MM.1S (cell line): Measurements from ENCODE around the gene MMP3.
"Not testable (repeated sequence)": the region's sequence is repeated elsewhere in the genome, so short reads cannot be mapped to it uniquely, and the experiment has no call there.

Source experiments
- DNase-seq: peaks from one replicate; pipeline ENCODE4 v3.0.0-alpha.2; 2015
- H2AFZ ChIP-seq: fragments of 300-600 bp; sonication (generic); 2 replicates; pipeline ENCODE4 v1.6.0; 2016; ENCODE audit warnings: antibody characterized with exemption, low read length
- H3F3A ChIP-seq: fragments of 300-600 bp; sonication (generic); 2 replicates; pipeline ENCODE4 v1.6.1; 2016; ENCODE audit warnings: mild to moderate bottlenecking, antibody characterized with exemption, low read length, moderate library complexity, mixed read lengths; ENCODE audit not compliant: insufficient read depth
- H3K27ac ChIP-seq: fragments of 300-600 bp; sonication (generic); 2 replicates; pipeline ENCODE4 v1.5.1; 2016; ENCODE audit warnings: mild to moderate bottlenecking, low read length
- H3K27me3 ChIP-seq: fragments of 300-600 bp; sonication (generic); replicated peaks from 2 replicates; pipeline ENCODE4 v1.6.0; 2016; ENCODE audit warnings: low read length; ENCODE audit not compliant: insufficient read depth
- H3K36me3 ChIP-seq: fragments of 300-600 bp; sonication (generic); replicated peaks from 2 replicates; pipeline ENCODE4 v1.6.1; 2016; ENCODE audit warnings: mild to moderate bottlenecking, low read length, mixed read lengths; ENCODE audit not compliant: insufficient read depth
- H3K4me1 ChIP-seq: fragments of 300-600 bp; sonication (generic); 2 replicates; pipeline ENCODE4 v1.6.1; 2016; ENCODE audit warnings: low read length, mixed read lengths
- H3K4me2 ChIP-seq: fragments of 300-600 bp; sonication (generic); 2 replicates; pipeline ENCODE4 v1.6.0; 2016; ENCODE audit warnings: low read depth, low read length
- H3K4me3 ChIP-seq: fragments of 300-600 bp; sonication (generic); 2 replicates; pipeline ENCODE4 v1.5.1; 2016; ENCODE audit warnings: low read length, mixed read lengths
- H3K79me2 ChIP-seq: fragments of 300-600 bp; sonication (generic); 2 replicates; pipeline ENCODE4 v1.6.1; 2016; ENCODE audit warnings: mixed run types, low read length, mixed read lengths
- H3K9ac ChIP-seq: fragments of 300-600 bp; sonication (generic); 2 replicates; pipeline ENCODE4 v1.6.1; 2016; ENCODE audit warnings: low read length, mixed read lengths
- H3K9me2 ChIP-seq: fragments of 300-600 bp; sonication (generic); replicated peaks from 2 replicates; pipeline ENCODE4 v1.6.1; 2016; ENCODE audit warnings: mild to moderate bottlenecking, low read length, mixed read lengths; ENCODE audit not compliant: insufficient read depth
- H3K9me3 ChIP-seq: fragments of 300-600 bp; sonication (generic); replicated peaks from 2 replicates; pipeline ENCODE4 v1.6.1; 2016; ENCODE audit warnings: mild to moderate bottlenecking, low read length, mixed read lengths; ENCODE audit not compliant: insufficient read depth
- H4K20me1 ChIP-seq: fragments of 300-600 bp; sonication (generic); 2 replicates; pipeline ENCODE4 v1.6.1; 2016; ENCODE audit warnings: mild to moderate bottlenecking, low read length, moderate library complexity, mixed read lengths; ENCODE audit not compliant: insufficient read depth
- EZH2 ChIP-seq: fragments of 300-600 bp; sonication (generic); optimal IDR thresholded peaks from 2 replicates; pipeline ENCODE3; 2017; ENCODE audit warnings: low read depth, mild to moderate bottlenecking, antibody characterized with exemption, low read length, mixed read lengths
- EZH2phosphoT487 ChIP-seq: fragments of 300-600 bp; sonication (generic); IDR thresholded peaks from 2 replicates; pipeline ENCODE4 v1.6.1; 2018; ENCODE audit warnings: antibody characterized with exemption, low read length
- TF ChIP-seq, protein P1 (sequence below): fragments of 300-600 bp; sonication (generic); IDR thresholded peaks from 2 replicates; pipeline ENCODE4 v1.5.1; 2016; ENCODE audit warnings: antibody characterized with exemption, low read length, mixed read lengths

MMP3 gene

GRCh38 chr11:102874852-102875251 lies 31.4 kb upstream of the MMP3 start, which contains the start of gene MMP12:
Gene MMP12 (minus strand): TSS chr11:102874982. CDS start chr11:102874937, 45 bp downstream.
- no peak for DNase-seq
- Histone ChIP-seq H3K79me2 (no peaks in the 10 kb centered on the region), H3K4me1 (no peaks in the 10 kb centered on the region), H3K4me3 (no peak within 1 kb of the TSS), H3K9me3 (no peaks in the 10 kb centered on the region), H3F3A (no peaks in the 10 kb centered on the region), H3K4me2 (no peak within 1 kb of the TSS), H3K9me2 (no peaks in the 10 kb centered on the region), H2AFZ (no peak within 1 kb of the TSS), H3K36me3 (no peaks in the 10 kb centered on the region), H3K9ac (no peak within 1 kb of the TSS), H3K27ac (no peak within 1 kb of the TSS), H4K20me1 (no peaks in the 10 kb centered on the region), H3K27me3 (no peaks in the 10 kb centered on the region)
- no peak for TF ChIP-seq EZH2phosphoT487
- no peak for TF ChIP-seq EZH2
- TF ChIP-seq, protein P1, sequence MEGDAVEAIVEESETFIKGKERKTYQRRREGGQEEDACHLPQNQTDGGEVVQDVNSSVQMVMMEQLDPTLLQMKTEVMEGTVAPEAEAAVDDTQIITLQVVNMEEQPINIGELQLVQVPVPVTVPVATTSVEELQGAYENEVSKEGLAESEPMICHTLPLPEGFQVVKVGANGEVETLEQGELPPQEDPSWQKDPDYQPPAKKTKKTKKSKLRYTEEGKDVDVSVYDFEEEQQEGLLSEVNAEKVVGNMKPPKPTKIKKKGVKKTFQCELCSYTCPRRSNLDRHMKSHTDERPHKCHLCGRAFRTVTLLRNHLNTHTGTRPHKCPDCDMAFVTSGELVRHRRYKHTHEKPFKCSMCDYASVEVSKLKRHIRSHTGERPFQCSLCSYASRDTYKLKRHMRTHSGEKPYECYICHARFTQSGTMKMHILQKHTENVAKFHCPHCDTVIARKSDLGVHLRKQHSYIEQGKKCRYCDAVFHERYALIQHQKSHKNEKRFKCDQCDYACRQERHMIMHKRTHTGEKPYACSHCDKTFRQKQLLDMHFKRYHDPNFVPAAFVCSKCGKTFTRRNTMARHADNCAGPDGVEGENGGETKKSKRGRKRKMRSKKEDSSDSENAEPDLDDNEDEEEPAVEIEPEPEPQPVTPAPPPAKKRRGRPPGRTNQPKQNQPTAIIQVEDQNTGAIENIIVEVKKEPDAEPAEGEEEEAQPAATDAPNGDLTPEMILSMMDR = no peak

GRCh38 chr11:102869354-102869964 lies 26.1 kb upstream of the MMP3 start:
- not testable (repeated sequence) for H3K27ac ChIP-seq, H3K36me3 ChIP-seq, H4K20me1 ChIP-seq, H2AFZ ChIP-seq, H3K9me2 ChIP-seq, H3K9me3 ChIP-seq, H3F3A ChIP-seq, H3K9ac ChIP-seq, H3K4me2 ChIP-seq, DNase-seq, H3K27me3 ChIP-seq, H3K4me3 ChIP-seq, H3K79me2 ChIP-seq, H3K4me1 ChIP-seq

DNA sequence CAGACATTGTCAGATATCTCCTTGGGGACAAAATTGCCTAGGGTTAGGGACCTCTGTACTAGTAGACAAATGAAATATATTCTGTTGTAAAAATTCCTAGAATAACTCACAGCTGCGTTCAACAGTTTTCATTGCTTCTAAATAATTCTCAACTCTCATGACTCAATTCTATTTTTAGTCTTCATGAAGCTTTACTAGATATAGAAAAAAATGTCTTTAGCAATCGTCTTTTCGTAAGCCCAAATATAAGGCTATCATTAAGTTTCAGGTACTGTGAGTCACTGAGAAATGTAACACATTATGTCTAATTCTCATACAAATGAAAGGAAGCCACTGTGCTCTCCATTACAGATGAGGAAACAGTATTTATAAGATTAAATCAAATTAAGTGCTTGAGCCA lies 24.9 kb upstream of the MMP3 start:
- no peaks in the 10 kb centered on the region for H3K27me3 ChIP-seq
- DNase-seq = no peak
- no peak overlapping the region for H3K4me2 ChIP-seq
- no peaks in the 10 kb centered on the region for H3K36me3 ChIP-seq
- H2AFZ ChIP-seq = no peak overlapping the region
- H3K27ac ChIP-seq = no peak overlapping the region
- H3K4me1 ChIP-seq = no peaks in the 10 kb centered on the region
- TF ChIP-seq, protein P1 = no peak
- TF ChIP-seq EZH2 (no peak), EZH2phosphoT487 (no peak)
- H3K9me2 ChIP-seq = no peaks in the 10 kb centered on the region
- H3K9me3 ChIP-seq = no peaks in the 10 kb centered on the region
- H3K9ac ChIP-seq = no peak overlapping the region
- H3K4me3 ChIP-seq = no peak overlapping the region
- no peaks in the 10 kb centered on the region for H4K20me1 ChIP-seq
- no peaks in the 10 kb centered on the region for H3F3A ChIP-seq
- H3K79me2 ChIP-seq = no peaks in the 10 kb centered on the region

DNA sequence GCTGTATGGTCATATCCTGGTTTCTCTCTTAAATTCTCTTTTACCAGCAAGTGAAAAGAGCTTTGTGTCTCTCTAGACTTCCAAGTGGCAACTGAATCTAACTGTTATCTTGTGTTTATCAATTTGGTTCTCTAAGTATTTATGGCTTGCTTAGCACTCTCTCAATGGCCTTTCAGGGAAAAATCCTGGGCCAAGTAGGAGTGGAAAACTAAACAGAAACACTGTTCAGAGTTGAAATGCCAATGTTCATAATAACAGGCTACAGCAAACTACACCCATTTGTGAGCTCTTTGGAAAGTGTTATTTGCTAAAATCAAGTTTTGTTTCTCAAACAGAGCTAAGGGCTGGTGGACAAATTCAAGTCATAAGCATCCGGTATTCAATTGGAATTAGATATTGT lies 21.3 kb upstream of the MMP3 start:
- Histone ChIP-seq H3K9me2 (no peaks in the 10 kb centered on the region), H2AFZ (no peak overlapping the region), H3K4me1 (no peaks in the 10 kb centered on the region), H3K27me3 (no peaks in the 10 kb centered on the region), H3F3A (no peaks in the 10 kb centered on the region), H3K36me3 (no peaks in the 10 kb centered on the region), H3K9ac (no peak overlapping the region), H3K79me2 (no peaks in the 10 kb centered on the region), H4K20me1 (no peaks in the 10 kb centered on the region), H3K9me3 (no peaks in the 10 kb centered on the region), H3K4me3 (no peak overlapping the region), H3K27ac (no peak overlapping the region), H3K4me2 (no peak overlapping the region)
- DNase-seq = no peak
- TF ChIP-seq, protein P1 = no peak
- TF ChIP-seq EZH2phosphoT487 (no peak), EZH2 (no peak)
